PC-3 (cell line): ENCODE measurements around the gene NFATC1. TPM values are rescaled to one million over a fixed set of nuclear protein-coding genes. Genes with fewer than 3 reads are reported as not detected.
"Not testable (repeated sequence)": the region's sequence is repeated elsewhere in the genome, so short reads cannot be mapped to it uniquely, and the experiment has no call there.

ENCODE experiments used
- ATAC-seq: fragments of 200-7000 bp; cut with Tn5 transposase; 2 replicates; pipeline ENCODE4 v1.9.1; 2020; ENCODE audit warnings: mild to moderate bottlenecking, moderate library complexity
- BruUV-seq: library from RNA; stranded (reverse); fragments of 400-500 nt; replicated peaks from 2 replicates; lab custom pipeline; 2021; lab: Mats Ljungman, UMichigan
- CTCF ChIA-PET: fragments of 300-600 bp; sonication (Branson Sonifier 250); formaldehyde crosslinking; loops from one replicate; lab custom pipeline; 2022; ENCODE audit warnings: antibody characterized with exemption; lab: Charles Lee
- POLR2A ChIA-PET: fragments of 300-600 bp; sonication (Branson Sonifier 250); formaldehyde crosslinking; loops from one replicate; lab custom pipeline; 2022; ENCODE audit warnings: antibody characterized with exemption; ENCODE audit not compliant: unreplicated experiment; lab: Charles Lee
- DNase-seq: peaks from one replicate; pipeline ENCODE4 v3.0.0-alpha.2; 2015
- H2AFZ ChIP-seq: fragments of 300-600 bp; sonication (generic); 2 replicates; pipeline ENCODE4 v1.6.0; 2016; ENCODE audit warnings: antibody characterized with exemption, low read length
- H3F3A ChIP-seq: fragments of 300-600 bp; sonication (generic); one replicate; pipeline ENCODE4 v1.6.0; 2017; ENCODE audit warnings: antibody characterized with exemption, low read length, control low read depth, mild to moderate bottlenecking; ENCODE audit not compliant: unreplicated experiment
- H3K27ac ChIP-seq: fragments of 300-600 bp; sonication (generic); 2 replicates; pipeline ENCODE4 v1.5.1; 2016; ENCODE audit warnings: mild to moderate bottlenecking, low read length
- H3K27me3 ChIP-seq: fragments of 300-600 bp; sonication (generic); 2 replicates; pipeline ENCODE4 v1.6.1; 2016; ENCODE audit warnings: low read length, mixed read lengths
- H3K36me3 ChIP-seq: fragments of 300-600 bp; sonication (generic); 2 replicates; pipeline ENCODE4 v1.6.1; 2016; ENCODE audit warnings: low read depth, mixed run types, low read length, mixed read lengths
- H3K4me1 ChIP-seq: fragments of 300-600 bp; sonication (generic); 2 replicates; pipeline ENCODE4 v1.5.1; 2016; ENCODE audit warnings: low read length; ENCODE audit not compliant: insufficient read depth
- H3K4me2 ChIP-seq: fragments of 300-600 bp; sonication (generic); 2 replicates; pipeline ENCODE4 v1.6.0; 2016; ENCODE audit warnings: low read length
- H3K4me3 ChIP-seq: fragments of 300-600 bp; sonication (generic); 2 replicates; pipeline ENCODE4 v1.5.1; 2016; ENCODE audit warnings: mild to moderate bottlenecking, low read length, mixed read lengths
- H3K79me2 ChIP-seq: fragments of 300-600 bp; sonication (generic); 2 replicates; pipeline ENCODE4 v1.6.1; 2017; ENCODE audit warnings: low read length, mixed read lengths
- H3K9ac ChIP-seq: fragments of 300-600 bp; sonication (generic); 2 replicates; pipeline ENCODE4 v1.6.0; 2016; ENCODE audit warnings: mild to moderate bottlenecking, low read length
- H3K9me2 ChIP-seq: fragments of 300-600 bp; sonication (generic); replicated peaks from 2 replicates; pipeline ENCODE4 v1.6.1; 2016; ENCODE audit warnings: mixed run types, low read length, mixed read lengths
- H3K9me3 ChIP-seq: fragments of 300-600 bp; sonication (generic); 2 replicates; pipeline ENCODE4 v1.6.1; 2016; ENCODE audit warnings: low read length, mixed read lengths
- H4K20me1 ChIP-seq: fragments of 300-600 bp; sonication (generic); 2 replicates; pipeline ENCODE4 v1.6.1; 2016; ENCODE audit warnings: low read length, mixed read lengths
- CTCF ChIP-seq: fragments of 300-600 bp; sonication (generic); conservative IDR thresholded peaks from 2 replicates; pipeline ENCODE4 v1.5.1; 2017; ENCODE audit warnings: antibody characterized with exemption, low read depth, mild to moderate bottlenecking, low read length
- EZH2 ChIP-seq: fragments of 300-600 bp; sonication (generic); IDR thresholded peaks from one replicate; pipeline ENCODE4 v1.6.1; 2017; ENCODE audit warnings: antibody characterized with exemption, mild to moderate bottlenecking, low read length; ENCODE audit not compliant: unreplicated experiment
- EZH2phosphoT487 ChIP-seq: fragments of 300-600 bp; sonication (generic); IDR thresholded peaks from 2 replicates; pipeline ENCODE4 v1.6.1; 2018; ENCODE audit warnings: mild to moderate bottlenecking, antibody characterized with exemption, low read length, borderline replicate concordance
- intact Hi-C: fragments of 100-400 bp; cut with micrococcal nuclease; formaldehyde crosslinking; loops from 2 replicates; pipeline ENCODE4 v1.9.0; 2023
- total RNA-seq: library from RNA; depleted of rRNA; stranded (reverse); fragments of >200 nt; gene quantifications from 2 replicates; pipeline ENCODE4 v1.2.3, GENCODE V29; 2014

The NFATC1 gene
- total RNA-seq, 1 experiment from 2014 or later = 5.9 TPM

- ChIA-PET POLR2A (no interaction called here), CTCF (no interaction called here)
- no peak for TF ChIP-seq CTCF
- no peak for TF ChIP-seq EZH2
- no peak for TF ChIP-seq EZH2phosphoT487
- no peaks in the 10 kb centered on the region for H3K36me3 ChIP-seq
- H2AFZ ChIP-seq = no peak overlapping the region
- intact Hi-C loops = no loop called here
- no peaks in the 10 kb centered on the region for H3K9me2 ChIP-seq
- DNase-seq = no peak
- H3K27ac ChIP-seq = no peak overlapping the region
- H3K4me1 ChIP-seq = no peaks in the 10 kb centered on the region
- no peaks in the 10 kb centered on the region for H3K27me3 ChIP-seq
- H3K4me2 ChIP-seq = no peak overlapping the region
- no peak overlapping the region for H3K9ac ChIP-seq
- no peaks in the 10 kb centered on the region for H3K9me3 ChIP-seq
- no peaks in the 10 kb centered on the region for H3F3A ChIP-seq
- H3K79me2 ChIP-seq = no peaks in the 10 kb centered on the region
- H4K20me1 ChIP-seq = no peaks in the 10 kb centered on the region
- ATAC-seq = no peak
- no TSS peak for BruUV-seq
- no peak overlapping the region for H3K4me3 ChIP-seq
Observed at GRCh38 chr18:79479761-79480161, 84.0 kb downstream of the NFATC1 start.

DNA sequence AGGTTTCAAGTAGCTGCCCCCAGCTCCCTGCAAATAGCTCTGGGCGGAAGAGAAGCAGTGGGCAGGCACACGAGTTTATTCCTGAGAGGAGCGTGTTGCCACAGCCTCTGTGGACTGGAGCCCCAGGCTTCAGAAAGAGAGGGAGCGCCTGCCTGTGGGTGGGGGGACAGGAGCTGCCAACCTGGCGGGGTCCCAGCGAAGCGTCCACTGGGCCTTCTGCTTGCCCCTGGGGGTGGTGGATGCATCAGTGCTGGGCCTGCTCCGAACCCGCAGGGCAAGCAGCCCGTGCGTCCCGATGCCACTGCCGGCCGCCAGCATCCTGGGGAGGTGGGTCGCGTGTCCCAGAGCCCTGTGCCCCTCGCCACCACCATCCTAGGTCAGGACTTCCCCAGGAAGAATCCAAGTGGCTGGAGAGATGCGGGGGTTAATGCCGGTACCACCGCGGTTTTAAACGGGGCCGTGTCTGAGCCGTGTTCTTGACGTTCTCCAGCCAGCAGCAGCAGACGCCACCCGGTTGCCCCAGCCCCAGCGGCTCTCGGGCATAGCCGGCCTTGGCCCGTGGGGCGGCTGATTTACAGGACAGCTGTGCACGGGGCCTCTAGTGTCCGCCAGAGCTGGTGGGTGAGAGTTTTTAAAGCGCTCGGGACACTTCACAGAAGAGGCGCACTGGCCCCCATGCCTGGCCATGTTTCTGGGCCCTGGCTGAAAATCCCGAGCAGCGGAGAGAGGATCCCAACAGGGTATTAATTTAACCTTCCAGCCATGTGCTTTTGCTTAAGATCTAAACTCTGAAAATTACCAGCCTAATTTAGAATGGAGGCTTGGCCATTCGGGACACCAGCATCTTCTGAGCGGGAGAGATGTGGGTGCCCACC lies 84.7 kb downstream of the NFATC1 start:
- no peaks in the 10 kb centered on the region for H3F3A ChIP-seq
- intact Hi-C loops = no loop called here
- POLR2A ChIA-PET = no interaction called here
- no peaks in the 10 kb centered on the region for H3K4me1 ChIP-seq
- H3K9ac ChIP-seq = no peak overlapping the region
- no peak overlapping the region for H3K4me3 ChIP-seq
- BruUV-seq = no TSS peak
- TF ChIP-seq EZH2 = no peak
- TF ChIP-seq EZH2phosphoT487 = no peak
- TF ChIP-seq CTCF = no peak
- DNase-seq (no peak), ATAC-seq (no peak)
- H3K27ac ChIP-seq = no peak overlapping the region
- H3K4me2 ChIP-seq = no peak overlapping the region
- no peaks in the 10 kb centered on the region for H3K9me3 ChIP-seq
- H3K27me3 ChIP-seq = no peaks in the 10 kb centered on the region
- no peaks in the 10 kb centered on the region for H3K79me2 ChIP-seq
- H2AFZ ChIP-seq = no peak overlapping the region
- CTCF ChIA-PET = no interaction called here
- H3K36me3 ChIP-seq = no peaks in the 10 kb centered on the region
- no peaks in the 10 kb centered on the region for H4K20me1 ChIP-seq
- H3K9me2 ChIP-seq = no peaks in the 10 kb centered on the region

- Histone ChIP-seq H3K4me1 (no peaks in the 10 kb centered on the region), H3K27me3 (no peaks in the 10 kb centered on the region), H3K36me3 (no peaks in the 10 kb centered on the region), H3K9ac (no peak overlapping the region), H3K4me3 (no peak overlapping the region), H3K79me2 (no peaks in the 10 kb centered on the region), H2AFZ (no peak overlapping the region), H3F3A (no peaks in the 10 kb centered on the region), H3K9me3 (no peaks in the 10 kb centered on the region), H3K4me2 (no peak overlapping the region), H4K20me1 (no peaks in the 10 kb centered on the region), H3K9me2 (no peaks in the 10 kb centered on the region), H3K27ac (no peak overlapping the region)
- ChIA-PET CTCF (no interaction called here), POLR2A (no interaction called here)
- DNase-seq (no peak), ATAC-seq (no peak)
- intact Hi-C loops = no loop called here
- no TSS peak for BruUV-seq
- TF ChIP-seq CTCF (no peak), EZH2phosphoT487 (no peak), EZH2 (no peak)
Observed at GRCh38 chr18:79481046-79481790, 85.5 kb downstream of the NFATC1 start.

GRCh38 chr18:79483393-79483792 lies 87.7 kb downstream of the NFATC1 start:
- ATAC-seq, H3K79me2 ChIP-seq, DNase-seq, CTCF ChIA-PET, H3K9me2 ChIP-seq, H3F3A ChIP-seq, intact Hi-C loops, H3K27me3 ChIP-seq, H3K36me3 ChIP-seq, H2AFZ ChIP-seq, H3K4me1 ChIP-seq, H3K27ac ChIP-seq, H3K4me3 ChIP-seq, H3K9me3 ChIP-seq, BruUV-seq, H3K9ac ChIP-seq, POLR2A ChIA-PET, H4K20me1 ChIP-seq, H3K4me2 ChIP-seq: not testable (repeated sequence)
